Stimulated activated CD4-positive, alpha-beta T cell treated with anti-CD3 and anti-CD28 coated beads, Interleukin-15, amount 100 ng/mL, for 1 hour (primary cell): ENCODE results near the gene TMTC2.
"Not testable (repeated sequence)": the region's sequence is repeated elsewhere in the genome, so short reads cannot be mapped to it uniquely, and the experiment has no call there.

Experiments used
- DNase-seq, 2 donors: peaks; one replicate each; pipeline ENCODE4 v3.0.0-alpha.2; 2020; ENCODE audit warnings: low read depth in 1 of 2, low spot score in 1 of 2

TMTC2 gene

DNA sequence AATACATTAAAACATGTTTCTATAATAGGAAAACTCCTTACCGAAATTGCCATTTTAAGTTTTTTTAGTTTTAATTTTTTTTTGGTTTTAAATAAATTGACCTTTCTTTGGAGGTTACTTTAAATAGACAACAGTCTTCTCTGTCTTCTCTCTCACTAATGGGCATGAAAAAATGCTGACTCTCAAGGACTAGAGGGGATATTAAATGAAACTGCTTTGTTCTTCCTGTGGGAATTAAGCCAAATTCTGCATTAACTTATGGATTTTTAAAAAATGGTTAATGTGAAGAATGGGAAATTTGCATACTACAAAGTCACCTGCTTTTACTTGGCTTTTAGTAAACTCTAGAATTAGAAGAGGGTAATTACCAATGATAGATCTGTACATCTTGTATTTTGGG lies 378.9 kb downstream of the TMTC2 start:
- DNase-seq: no peak

DNA sequence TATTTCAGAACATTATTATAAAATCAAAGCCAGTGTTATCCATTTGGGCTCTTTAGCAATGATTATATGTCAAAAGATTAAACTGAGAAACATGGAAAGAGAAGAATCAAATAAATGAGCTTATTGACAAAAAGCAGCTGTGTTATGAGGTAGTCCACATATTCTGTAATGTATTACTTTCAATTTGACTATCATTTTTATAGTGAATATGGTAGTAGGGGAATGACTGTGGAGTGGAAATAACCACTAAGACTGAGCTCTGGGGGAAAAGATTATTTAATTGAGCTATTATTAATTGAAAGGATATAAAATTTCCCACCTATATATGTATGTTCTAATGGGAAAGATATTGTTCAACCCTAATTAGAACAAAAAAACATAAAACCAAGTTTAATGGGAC lies 381.3 kb downstream of the TMTC2 start:
- no peak for DNase-seq

- no peak for DNase-seq
Measured at GRCh38 chr12:83074358-83074894, 387.7 kb downstream of the TMTC2 start.

GRCh38 chr12:83075471-83075870 lies 388.8 kb downstream of the TMTC2 start:
- DNase-seq: no peak

GRCh38 chr12:83077041-83077440 lies 390.3 kb downstream of the TMTC2 start:
- DNase-seq: no peak

GRCh38 chr12:83082690-83083276 lies 396.1 kb downstream of the TMTC2 start:
- no peak for DNase-seq

- DNase-seq: no peak
Measured at GRCh38 chr12:83083616-83084015, 396.9 kb downstream of the TMTC2 start.

DNA sequence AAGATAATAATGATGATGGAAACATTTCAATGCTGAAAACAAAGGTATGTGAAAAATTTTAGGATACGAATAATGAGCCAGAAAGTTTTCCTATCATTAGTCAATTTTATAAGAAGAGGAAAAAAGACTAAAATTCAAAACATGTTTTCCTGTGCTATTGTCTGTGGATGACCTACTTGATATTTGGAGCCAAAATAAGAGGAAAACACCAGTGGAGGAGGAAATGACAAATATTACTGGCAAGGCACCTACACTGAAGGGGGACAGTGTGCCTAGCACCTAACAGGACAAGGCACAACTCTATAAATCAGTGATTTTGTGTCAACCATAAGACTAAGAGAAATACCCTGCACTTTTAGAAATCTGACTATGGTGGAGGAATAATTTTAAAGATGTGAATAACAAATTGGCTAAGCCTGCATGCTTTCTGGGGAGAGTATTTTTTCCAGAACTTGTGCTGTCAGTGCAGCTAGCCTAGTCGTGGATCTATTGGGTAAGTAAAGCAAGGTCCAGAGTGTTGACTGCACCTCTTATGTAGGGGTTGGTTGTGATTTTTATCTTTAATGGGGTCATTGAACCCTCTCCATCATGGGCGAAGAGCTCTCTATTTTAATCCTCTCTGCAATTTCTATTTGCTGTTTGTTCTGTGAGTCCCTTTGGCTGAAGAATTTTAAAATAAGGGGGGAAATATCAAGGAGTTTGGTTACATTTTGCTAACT lies 398.0 kb downstream of the TMTC2 start:
- no peak for DNase-seq

DNA sequence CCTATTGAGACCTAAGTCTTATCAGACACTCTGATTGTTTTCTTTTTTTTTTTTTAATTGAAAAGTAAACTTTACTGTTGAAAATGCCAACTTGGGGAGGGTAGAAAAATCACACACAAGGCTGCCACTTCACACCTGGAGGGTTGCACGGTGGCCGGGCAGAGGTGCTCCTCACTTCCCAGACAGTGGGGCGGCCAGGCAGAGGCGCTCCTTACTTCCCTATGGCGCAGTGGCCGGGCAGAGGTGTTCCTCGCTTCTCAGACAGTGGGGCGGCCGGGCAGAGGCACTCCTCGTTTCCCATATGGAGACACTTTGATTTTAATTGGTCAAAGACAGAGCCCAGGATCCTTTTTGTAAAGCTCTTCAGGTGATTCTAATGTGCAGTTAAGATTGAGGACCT lies 399.3 kb downstream of the TMTC2 start:
- no peak for DNase-seq

GRCh38 chr12:83089575-83089974 lies 402.9 kb downstream of the TMTC2 start:
- no peak for DNase-seq

DNA sequence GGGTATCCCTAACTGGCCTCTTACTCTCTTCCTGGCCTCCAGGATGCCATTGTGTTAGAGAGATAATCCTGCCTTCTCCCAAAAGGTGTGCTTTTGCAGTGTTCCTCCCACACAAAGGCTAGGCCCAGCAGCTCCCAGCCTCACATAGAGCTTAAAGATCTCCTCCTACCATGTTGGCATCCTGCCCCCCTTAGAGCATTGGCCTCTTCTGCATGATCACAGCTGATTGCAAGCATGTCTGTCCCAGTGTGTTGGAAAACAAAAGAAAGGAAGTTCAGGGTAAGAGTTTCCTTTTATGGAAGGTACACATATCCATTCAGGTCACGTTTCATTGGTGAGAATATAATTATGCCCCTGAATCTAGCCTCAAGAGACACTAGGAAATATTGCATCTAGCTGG lies 405.4 kb downstream of the TMTC2 start:
- no peak for DNase-seq

DNA sequence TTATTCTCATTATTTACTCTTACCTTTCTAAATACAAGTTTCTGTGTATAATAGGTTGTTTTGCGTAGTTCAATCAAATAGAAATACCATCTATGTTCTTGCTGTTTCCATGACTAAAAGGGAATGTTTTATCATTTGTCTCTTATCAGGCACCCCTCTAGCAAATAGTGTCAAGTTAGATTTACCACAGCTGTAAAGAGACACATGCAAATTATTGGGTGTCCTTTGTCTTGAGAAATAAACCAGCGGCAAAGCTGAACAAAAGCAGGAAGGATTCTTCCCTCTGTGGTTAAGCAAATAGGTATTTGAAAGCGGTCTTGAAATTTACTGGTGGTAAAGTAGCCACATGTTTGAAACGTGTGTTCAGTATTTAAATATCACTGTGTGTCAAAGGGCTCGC lies 405.9 kb downstream of the TMTC2 start:
- DNase-seq: no peak

GRCh38 chr12:83093426-83093825 lies 406.7 kb downstream of the TMTC2 start:
- DNase-seq: no peak

DNA sequence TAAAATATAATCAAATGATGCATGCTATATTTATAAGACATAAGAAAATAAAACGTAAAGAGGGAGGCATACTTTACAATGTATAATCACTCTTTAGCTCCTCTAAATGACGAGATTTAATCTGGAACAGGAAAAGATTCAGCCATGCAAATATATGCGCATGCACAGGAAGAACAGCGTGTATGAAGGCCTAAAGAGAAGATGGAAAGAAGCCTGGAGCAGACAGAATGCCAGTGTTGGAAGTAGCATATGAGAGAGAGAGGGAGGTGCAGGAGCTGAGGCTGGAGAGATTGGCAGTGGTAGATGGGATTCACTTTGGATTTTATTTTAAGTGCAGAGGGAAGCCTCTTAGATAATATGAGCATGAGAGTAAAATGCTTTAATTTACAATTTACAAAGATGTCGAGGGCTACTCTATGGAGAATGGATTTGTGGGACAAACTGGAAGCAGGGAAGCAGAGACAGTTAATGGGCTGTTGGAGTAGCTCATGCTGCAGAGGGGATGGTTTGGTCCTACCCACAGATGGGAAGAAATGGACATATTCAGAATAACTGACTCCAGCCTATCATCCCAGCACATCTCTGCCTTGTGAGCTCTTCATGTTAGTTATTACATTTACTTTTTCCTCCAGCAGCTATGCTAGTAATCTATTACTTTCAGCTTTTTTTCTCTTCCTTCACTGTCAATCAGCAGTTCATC lies 411.1 kb downstream of the TMTC2 start:
- DNase-seq: no peak

DNA sequence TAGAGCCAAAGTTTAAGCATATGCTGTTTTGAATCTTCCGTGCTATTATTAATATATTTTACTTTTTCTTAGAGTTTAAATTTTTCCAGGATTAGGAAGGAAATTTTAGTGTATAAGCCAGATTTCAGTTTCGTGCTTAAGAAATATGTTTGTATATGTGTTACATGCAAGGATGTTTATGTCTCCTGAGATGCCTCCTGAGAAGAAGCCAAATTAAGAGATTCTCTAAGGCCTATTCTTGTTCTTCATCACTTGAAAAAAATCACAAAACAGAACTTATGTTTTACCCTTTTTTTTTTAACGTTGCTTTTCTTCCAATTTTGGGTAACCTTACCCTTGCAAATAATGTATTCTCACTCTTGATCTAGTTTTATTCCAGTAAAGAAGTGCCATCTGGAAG lies 412.7 kb downstream of the TMTC2 start:
- no peak for DNase-seq

DNA sequence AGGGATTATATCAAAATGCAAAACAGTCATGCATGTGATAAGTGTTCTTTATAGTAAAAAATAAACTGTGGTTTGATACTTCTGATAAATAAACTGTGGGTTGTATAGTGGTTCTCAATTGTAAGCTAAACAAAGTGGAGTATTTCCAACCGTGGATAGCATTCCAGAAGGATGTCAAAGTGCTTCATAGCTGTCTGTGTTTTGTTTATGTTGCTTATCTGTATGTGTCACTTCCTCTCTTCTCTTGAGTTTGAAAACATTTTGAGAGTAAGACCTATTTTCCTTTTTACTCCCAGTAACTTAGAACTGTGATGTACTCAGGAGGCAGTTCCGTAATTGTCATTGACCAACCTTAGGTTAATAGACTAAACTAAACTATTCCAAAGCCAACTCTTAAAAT lies 415.8 kb downstream of the TMTC2 start:
- no peak for DNase-seq

- no peak for DNase-seq
Measured at GRCh38 chr12:83106873-83107272, 420.2 kb downstream of the TMTC2 start.

DNA sequence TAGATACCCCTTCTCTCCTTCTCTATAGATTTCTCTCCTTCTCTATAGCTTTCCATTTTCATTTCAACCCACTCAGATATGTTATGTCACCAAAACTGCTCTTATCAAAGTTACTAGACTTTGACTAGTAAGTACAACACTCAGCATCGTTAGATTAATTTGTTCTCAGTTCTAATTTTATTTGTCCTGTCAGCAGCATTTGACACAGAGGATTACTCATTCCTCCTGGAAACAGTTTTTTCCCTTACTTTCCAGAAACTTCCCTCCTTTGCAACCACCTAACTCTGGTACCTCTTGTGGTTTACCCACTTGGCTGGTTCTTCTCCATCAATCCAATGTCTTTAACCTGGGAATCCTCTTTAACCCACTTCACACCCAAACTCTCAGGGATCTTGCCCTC lies 423.7 kb downstream of the TMTC2 start:
- no peak for DNase-seq

DNA sequence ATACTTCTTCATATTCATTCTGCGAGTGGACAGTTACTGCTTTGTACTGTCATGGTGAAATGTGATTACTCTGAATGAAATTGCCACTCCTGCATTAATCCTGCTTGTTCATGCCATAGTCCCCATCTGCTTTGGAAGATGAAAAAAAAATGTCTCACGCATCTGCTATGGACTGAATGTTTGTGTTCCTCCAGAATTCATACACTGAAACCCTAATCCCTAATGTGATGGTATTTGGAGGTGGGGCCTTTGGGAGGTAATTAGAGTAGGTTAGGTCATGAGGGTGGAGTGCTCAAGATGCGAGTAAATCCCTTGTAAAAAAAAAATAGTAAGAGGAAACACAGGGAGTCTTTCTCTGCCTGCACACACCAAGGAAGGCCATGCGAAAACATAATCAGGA lies 427.2 kb downstream of the TMTC2 start:
- no peak for DNase-seq

DNA sequence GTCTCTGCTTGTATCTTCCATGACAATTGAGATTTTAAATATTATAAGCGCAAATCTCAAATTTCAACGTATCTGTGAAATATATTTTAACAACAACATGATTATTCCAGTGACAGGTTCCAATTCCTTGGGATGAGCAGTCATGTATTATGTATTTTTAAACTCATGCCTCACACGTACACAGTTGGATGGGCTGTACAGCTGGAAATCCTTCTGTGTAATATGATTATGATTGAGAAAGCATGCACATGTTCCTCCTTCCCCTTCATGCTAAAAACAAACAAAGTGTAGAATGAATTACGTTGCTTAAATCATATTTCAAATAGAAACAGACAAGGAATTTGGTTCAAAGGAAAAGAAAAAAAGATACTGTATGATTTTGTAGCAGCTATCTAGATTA lies 428.3 kb downstream of the TMTC2 start:
- DNase-seq: no peak

DNA sequence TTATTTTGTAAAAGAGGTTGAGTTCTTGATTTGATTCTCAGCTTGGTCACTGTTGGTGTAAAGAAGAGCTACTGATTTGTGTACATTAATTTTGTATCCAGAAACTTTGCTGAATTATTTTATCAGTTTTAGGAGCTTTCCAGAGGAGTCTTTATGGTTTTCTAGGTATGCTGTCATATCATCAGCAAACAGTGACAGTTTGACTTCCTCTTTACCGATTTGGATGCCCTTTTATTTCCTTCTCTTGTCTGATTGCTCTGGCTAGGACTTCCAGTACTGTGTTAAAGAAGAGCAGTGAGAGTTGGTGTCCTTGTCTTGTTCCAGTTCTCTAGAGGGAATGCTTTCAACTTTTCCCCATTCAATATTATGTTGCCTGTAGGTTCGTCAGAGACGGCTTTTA lies 431.2 kb downstream of the TMTC2 start:
- not testable (repeated sequence) for DNase-seq

- DNase-seq: no peak
Measured at GRCh38 chr12:83121897-83122622, 435.4 kb downstream of the TMTC2 start.
